A549 treated with RU486 at 1 μM for 4 hours (cell line): ENCODE measurements around the gene RHBG. TPM values are rescaled to one million over a fixed set of nuclear protein-coding genes. Genes with fewer than 3 reads are reported as not detected.

ENCODE experiments used
- total RNA-seq: library from RNA; stranded (reverse); fragments of 200-300 nt; extraction: Qiagen RNA extraction; gene quantifications from 5 replicates; pipeline ENCODE4 v1.2.3, GENCODE V29; 2022; ENCODE audit warnings: low read depth

RHBG gene
- not detected in 5 replicates for total RNA-seq

DNA sequence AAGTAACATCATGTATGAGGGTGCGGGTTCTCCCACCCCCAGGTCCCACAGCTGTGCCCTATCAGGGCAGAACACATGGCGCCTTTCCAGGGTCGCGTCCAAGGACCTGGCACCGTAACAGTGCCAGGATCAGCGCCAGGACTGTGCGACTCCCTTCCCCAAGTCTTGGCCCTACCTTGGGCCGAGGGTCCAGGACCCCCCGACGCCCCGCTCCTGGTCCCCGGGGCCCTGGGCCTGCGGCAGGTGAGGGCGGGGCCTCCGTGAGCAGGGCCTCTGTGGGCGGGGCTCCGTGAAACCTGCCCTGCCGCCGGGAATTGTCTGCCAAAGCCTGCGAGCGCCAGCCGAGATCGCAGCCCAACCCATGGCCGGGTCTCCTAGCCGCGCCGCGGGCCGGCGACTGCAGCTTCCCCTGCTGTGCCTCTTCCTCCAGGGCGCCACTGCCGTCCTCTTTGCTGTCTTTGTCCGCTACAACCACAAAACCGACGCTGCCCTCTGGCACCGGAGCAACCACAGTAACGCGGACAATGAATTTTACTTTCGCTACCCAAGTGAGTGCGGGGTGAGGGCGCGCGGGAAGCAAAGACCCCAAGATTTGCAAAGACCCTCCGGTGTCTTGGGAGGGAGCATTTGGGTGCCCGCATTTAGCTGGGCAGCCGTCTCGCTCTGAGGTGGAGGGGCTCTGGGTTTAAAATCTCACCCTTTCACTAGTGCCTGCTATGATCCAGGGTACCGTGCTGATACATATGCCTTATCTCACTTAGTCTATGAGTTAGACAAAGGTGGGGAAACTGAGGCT is at the start of gene RHBG:
Gene RHBG (plus strand): TSS at position 323 of the 796 bp plus-strand sequence. CDS start 39 bp downstream, at position 362.

GRCh38 chr1:156338180-156338976 is 30.6 kb upstream of the RHBG start, which contains the start of the genes CCT3 and TSACC:
CCT3 (minus strand) TSS chr1:156338292; CDS start chr1:156338184, 108 bp downstream.
TSACC (plus strand) TSS chr1:156338526; CDS start chr1:156339758, 1,232 bp downstream.

Other genes with a start within 250 kb of the RHBG start
- gene SEMA4A, start 215.6 kb upstream of the RHBG start, total RNA-seq = 0.17 to 0.53 TPM (median 0.44 TPM) in 5 replicates
- 25.2 to 30.7 TPM (median 26.8 TPM) in 5 replicates for gene SLC25A44, start 175.1 kb upstream of the RHBG start, total RNA-seq
- 58.3 to 67.8 TPM (median 60.6 TPM) in 5 replicates for gene PMF1, start 156.2 kb upstream of the RHBG start, total RNA-seq
- gene BGLAP, start 127.0 kb upstream of the RHBG start, total RNA-seq = 0.66 TPM in 1 of 5 replicates, not detected in the others
- gene PAQR6, start 121.2 kb upstream of the RHBG start, total RNA-seq = 2.2 to 5.0 TPM (median 3.6 TPM) in 5 replicates
- gene SMG5, start 86.4 kb upstream of the RHBG start, total RNA-seq = 39.9 to 48.9 TPM (median 46.9 TPM) in 5 replicates
- 5.3 to 8.9 TPM (median 7.7 TPM) in 5 replicates for gene TMEM79, start 84.9 kb upstream of the RHBG start, total RNA-seq
- 33.5 to 50.4 TPM (median 43.5 TPM) in 5 replicates for gene GLMP, start 73.5 kb upstream of the RHBG start, total RNA-seq
- not detected in 5 replicates for gene VHLL, start 69.9 kb upstream of the RHBG start, total RNA-seq
- 379 to 433 TPM (median 412 TPM) in 5 replicates for gene CCT3, start 30.9 kb upstream of the RHBG start, total RNA-seq
- gene TSACC, start 30.7 kb upstream of the RHBG start, total RNA-seq = 1.2 to 3.0 TPM (median 1.6 TPM) in 5 replicates
- gene MEF2D, start 131.6 kb downstream of the RHBG start, total RNA-seq = 22.6 to 36.0 TPM (median 31.5 TPM) in 5 replicates
- gene IQGAP3, start 203.4 kb downstream of the RHBG start, total RNA-seq = 11.6 to 18.6 TPM (median 15.8 TPM) in 5 replicates
- not detected in 5 replicates for gene TTC24, start 210.5 kb downstream of the RHBG start, total RNA-seq
- 136 to 185 TPM (median 163 TPM) in 5 replicates for gene NAXE, start 222.6 kb downstream of the RHBG start, total RNA-seq
- 65.4 to 96.3 TPM (median 74.7 TPM) in 5 replicates for gene GPATCH4, start 232.3 kb downstream of the RHBG start, total RNA-seq